Epithelial cell of proximal tubule (primary cell): ENCODE data around the gene FOLR2. TPM values are rescaled to one million over a fixed set of nuclear protein-coding genes. Genes with fewer than 3 reads are reported as not detected.

Source experiments
- DNase-seq: peaks from one replicate; pipeline ENCODE4 v3.0.0-alpha.2; 2011; ENCODE audit warnings: low read depth
- H3K4me3 ChIP-seq: 2 replicates; pipeline ENCODE4 v1.5.1; 2011; ENCODE audit warnings: low read depth, mild to moderate bottlenecking, low read length
- total RNA-seq: library from RNA; depleted of rRNA; stranded (reverse); fragments of >200 nt; gene quantifications from 2 replicates; pipeline ENCODE4 v1.2.3, GENCODE V29; 2015
- TF ChIP-seq, protein P1 (sequence below): conservative IDR thresholded peaks from 2 replicates; pipeline ENCODE4 v1.5.1; 2012; ENCODE audit warnings: low read depth, mild to moderate bottlenecking, low read length

The FOLR2 gene
- total RNA-seq, 1 donor from 2014 or later: not detected

DNA sequence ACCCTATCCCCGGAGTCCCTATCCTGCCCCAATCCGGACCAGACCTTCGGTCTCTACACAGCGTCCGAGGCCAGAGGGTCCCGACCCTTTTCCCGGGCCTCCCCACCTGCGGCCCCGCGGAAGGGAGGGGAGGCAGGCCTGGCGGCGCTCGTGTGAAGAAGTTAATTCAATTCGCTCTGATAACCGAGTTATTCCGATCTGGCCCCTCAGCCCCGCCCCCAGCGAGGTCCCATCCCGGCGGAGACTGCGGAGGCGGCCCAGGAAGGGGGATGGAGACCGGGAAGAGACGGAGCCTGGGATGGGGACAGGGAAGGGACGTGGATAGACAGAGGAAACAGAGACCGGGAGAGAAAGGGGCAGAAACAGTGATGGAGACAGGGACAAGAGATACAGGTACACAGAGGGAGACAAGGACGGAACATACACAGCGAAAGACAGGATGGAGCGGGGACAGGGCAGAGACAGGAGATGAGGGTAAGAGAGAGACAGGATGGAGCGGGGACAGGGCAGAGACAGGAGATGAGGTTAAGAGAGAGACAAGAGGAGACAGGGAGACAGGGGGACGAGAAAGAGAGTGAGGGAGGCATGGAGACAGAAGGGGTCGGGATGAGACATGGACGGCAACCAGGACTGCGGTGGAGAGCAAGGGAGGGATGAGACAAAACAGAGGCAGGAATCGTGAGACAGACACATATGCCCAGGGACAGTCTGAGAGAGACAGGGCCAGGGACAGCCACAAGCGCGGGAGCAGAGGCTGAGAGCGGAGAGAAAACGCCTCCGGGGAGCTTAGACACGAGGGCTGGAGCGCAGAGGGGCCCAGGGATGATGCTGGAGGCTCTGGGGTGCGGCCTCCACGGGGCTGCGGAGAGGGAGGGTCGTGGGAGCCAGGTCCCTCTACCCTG, 28.0 kb downstream of the FOLR2 start:
- TF ChIP-seq, protein P1, sequence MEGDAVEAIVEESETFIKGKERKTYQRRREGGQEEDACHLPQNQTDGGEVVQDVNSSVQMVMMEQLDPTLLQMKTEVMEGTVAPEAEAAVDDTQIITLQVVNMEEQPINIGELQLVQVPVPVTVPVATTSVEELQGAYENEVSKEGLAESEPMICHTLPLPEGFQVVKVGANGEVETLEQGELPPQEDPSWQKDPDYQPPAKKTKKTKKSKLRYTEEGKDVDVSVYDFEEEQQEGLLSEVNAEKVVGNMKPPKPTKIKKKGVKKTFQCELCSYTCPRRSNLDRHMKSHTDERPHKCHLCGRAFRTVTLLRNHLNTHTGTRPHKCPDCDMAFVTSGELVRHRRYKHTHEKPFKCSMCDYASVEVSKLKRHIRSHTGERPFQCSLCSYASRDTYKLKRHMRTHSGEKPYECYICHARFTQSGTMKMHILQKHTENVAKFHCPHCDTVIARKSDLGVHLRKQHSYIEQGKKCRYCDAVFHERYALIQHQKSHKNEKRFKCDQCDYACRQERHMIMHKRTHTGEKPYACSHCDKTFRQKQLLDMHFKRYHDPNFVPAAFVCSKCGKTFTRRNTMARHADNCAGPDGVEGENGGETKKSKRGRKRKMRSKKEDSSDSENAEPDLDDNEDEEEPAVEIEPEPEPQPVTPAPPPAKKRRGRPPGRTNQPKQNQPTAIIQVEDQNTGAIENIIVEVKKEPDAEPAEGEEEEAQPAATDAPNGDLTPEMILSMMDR: no peak
- no peak for DNase-seq
- H3K4me3 ChIP-seq: no peak overlapping the region

GRCh38 chr11:72245263-72245816, 28.7 kb downstream of the FOLR2 start:
- no peak for DNase-seq
- TF ChIP-seq, protein P1: no peak
- H3K4me3 ChIP-seq: no peak overlapping the region

- no peak overlapping the region for H3K4me3 ChIP-seq
- no peak for DNase-seq
- TF ChIP-seq, protein P1: no peak
These were observed 31.0 kb downstream of the FOLR2 start for GRCh38 chr11:72247584-72247983.

- no peak overlapping the region for H3K4me3 ChIP-seq
- TF ChIP-seq, protein P1: no peak
- no peak for DNase-seq
These were observed 33.4 kb downstream of the FOLR2 start for GRCh38 chr11:72249961-72250360.

DNA sequence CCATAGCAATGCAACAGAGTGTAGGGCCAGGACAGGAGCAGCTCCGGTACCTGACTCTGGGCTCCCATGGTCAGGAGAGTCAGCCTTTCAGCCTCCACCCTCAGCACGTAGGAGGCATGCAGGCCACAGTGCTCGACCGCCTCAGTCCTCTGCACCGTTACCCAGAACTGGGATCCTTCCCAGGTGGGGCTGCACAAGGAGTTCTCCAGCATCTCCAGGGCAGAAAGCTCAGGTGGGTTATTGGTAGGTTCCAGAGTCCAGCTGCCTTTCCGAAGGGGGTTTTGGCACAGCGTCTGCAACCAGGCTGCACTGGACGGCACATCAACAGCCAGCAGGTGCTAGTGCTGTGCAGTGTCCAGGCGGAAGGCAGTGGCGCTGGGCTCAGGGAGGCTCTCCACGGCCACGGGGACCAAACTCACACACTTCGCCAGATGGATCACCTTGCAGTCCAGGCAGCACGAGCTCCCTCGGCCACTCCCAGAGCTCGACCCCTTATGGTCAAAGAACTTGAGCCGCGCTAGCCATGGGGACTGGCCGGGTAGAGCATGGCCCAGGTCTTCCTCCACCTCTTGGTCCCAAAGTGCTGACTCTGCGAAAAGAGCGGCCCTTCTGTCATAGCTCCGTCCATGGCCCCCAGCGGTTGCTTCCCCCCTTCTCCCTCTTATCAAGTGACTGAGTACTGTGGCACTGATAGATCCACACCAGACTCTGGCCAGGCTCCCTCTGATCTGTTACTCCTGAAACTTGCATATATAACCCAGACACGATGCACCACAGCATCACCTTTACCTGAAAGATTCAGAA, 34.3 kb downstream of the FOLR2 start:
- TF ChIP-seq, protein P1: no peak
- DNase-seq: no peak
- no peak overlapping the region for H3K4me3 ChIP-seq

DNA sequence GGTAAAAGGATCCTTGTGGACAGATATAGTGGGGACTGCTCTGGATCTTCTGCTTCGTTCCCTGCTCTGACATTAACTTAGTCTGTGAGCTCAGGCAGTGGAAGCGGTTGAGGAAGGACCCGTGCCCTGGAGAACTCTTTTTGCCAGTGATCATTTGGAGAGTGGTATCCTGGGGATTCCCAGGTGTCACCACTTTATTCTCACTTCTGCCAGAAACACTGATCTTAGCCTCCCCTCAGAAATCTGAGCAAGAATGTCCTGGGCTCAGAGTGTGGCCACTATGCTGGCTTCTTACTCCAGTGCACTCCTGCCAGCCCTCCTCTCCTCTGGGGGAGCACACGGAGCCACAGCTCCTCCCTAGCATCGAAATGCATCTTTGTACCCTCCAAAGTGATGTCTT, 35.0 kb downstream of the FOLR2 start:
- no peak overlapping the region for H3K4me3 ChIP-seq
- TF ChIP-seq, protein P1: no peak
- no peak for DNase-seq
